AG09319 (cell line): ENCODE measurements around the gene CCDC172.

Experiments used
- DNase-seq: peaks from one replicate; pipeline ENCODE4 v3.0.0-alpha.2; 2010; ENCODE audit warnings: low read depth; ENCODE audit errors: extremely low read depth
- CTCF ChIP-seq: IDR thresholded peaks from 2 replicates; pipeline ENCODE4 v1.5.1; 2011; ENCODE audit warnings: low read depth, mild to moderate bottlenecking, inconsistent platforms, low read length, moderate library complexity

CCDC172 gene

GRCh38 chr10:116311016-116311415 is 13.2 kb upstream of the CCDC172 start:
- DNase-seq: no peak
- no peak for TF ChIP-seq CTCF

GRCh38 chr10:116311706-116312490 is 12.3 kb upstream of the CCDC172 start:
- TF ChIP-seq CTCF: no peak
- DNase-seq: no peak

- no peak for DNase-seq
- no peak for TF ChIP-seq CTCF
These were observed 11.7 kb upstream of the CCDC172 start for GRCh38 chr10:116312548-116312947.

GRCh38 chr10:116316503-116316902 is 7.7 kb upstream of the CCDC172 start:
- no peak for TF ChIP-seq CTCF
- DNase-seq: no peak

- TF ChIP-seq CTCF: no peak
- DNase-seq: no peak
These were observed 845 bp downstream of the CCDC172 start for GRCh38 chr10:116324951-116325635.

GRCh38 chr10:116325987-116326386 is 1.7 kb downstream of the CCDC172 start:
- DNase-seq: no peak
- TF ChIP-seq CTCF: no peak

- no peak for TF ChIP-seq CTCF
- DNase-seq: no peak
These were observed 4.9 kb downstream of the CCDC172 start for GRCh38 chr10:116329153-116329552.
